Suprapubic skin (tissue), 3 donors: ENCODE measurements around the gene CREB5.

Experiments
- POLR2A ChIP-seq, 2 donors: fragments of 450-650 bp; IDR thresholded peaks; one replicate each; pipeline ENCODE4 v1.6.1; 2017; ENCODE audit warnings: antibody characterized with exemption in 2 of 2, mild to moderate bottlenecking in 2 of 2, moderate library complexity in 2 of 2
- TF ChIP-seq, protein P1 (sequence below), 2 donors: fragments of 200-600 bp in 1 of 2; fragments of 450-650 bp in 1 of 2; sonication (generic) in 1 of 2; IDR thresholded peaks; one replicate each; pipeline ENCODE4 v1.5.1; 2016 to 2019; ENCODE audit warnings: antibody characterized with exemption in 2 of 2, mild to moderate bottlenecking in 1 of 2, moderate library complexity in 1 of 2

DNA sequence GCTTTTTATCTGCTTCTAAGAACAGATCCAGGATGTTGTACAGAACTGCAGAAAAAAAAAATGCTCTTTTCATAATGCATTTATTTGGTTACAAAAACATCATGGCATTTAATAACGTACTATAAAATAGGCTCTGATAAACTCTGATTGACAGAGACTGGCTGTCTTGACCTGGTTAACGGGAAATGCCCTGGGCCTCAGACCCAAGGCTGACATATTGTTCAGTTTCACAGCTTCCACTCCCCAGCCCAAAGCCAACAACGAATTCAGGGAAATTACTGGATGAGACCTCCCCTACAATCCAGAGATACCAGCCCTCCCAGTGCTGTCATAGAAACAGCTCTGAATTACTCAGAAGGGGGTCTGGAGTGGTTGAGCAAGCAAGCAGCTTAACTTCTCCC is 260.1 kb downstream of the CREB5 start:
- TF ChIP-seq, protein P1, sequence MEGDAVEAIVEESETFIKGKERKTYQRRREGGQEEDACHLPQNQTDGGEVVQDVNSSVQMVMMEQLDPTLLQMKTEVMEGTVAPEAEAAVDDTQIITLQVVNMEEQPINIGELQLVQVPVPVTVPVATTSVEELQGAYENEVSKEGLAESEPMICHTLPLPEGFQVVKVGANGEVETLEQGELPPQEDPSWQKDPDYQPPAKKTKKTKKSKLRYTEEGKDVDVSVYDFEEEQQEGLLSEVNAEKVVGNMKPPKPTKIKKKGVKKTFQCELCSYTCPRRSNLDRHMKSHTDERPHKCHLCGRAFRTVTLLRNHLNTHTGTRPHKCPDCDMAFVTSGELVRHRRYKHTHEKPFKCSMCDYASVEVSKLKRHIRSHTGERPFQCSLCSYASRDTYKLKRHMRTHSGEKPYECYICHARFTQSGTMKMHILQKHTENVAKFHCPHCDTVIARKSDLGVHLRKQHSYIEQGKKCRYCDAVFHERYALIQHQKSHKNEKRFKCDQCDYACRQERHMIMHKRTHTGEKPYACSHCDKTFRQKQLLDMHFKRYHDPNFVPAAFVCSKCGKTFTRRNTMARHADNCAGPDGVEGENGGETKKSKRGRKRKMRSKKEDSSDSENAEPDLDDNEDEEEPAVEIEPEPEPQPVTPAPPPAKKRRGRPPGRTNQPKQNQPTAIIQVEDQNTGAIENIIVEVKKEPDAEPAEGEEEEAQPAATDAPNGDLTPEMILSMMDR (IDR thresholded peaks at IDR 0.05) = no peak
- TF ChIP-seq POLR2A (IDR thresholded peaks at IDR 0.05) = no peak
